Mesenteric fat pad (tissue), 1 donor: ENCODE results near the gene SNX32. TPM values are rescaled to one million over a fixed set of nuclear protein-coding genes. Genes with fewer than 3 reads are reported as not detected.

Experiments used
- DNase-seq: peaks from one replicate; pipeline ENCODE4 v3.0.0-alpha.2; 2020; ENCODE audit warnings: low spot score
- total RNA-seq: library from RNA; stranded (reverse); fragmentation: NEBNext Ultra II Directional; extraction: Animal tissue kit (Norgen Biotek cat#: 25700); gene quantifications from one replicate; pipeline ENCODE4 v1.2.1, GENCODE V29; 2021
- donor health status: DM: yes; HTN: yes; CAD: no.

The SNX32 gene
- total RNA-seq, 1 donor from 2014 or later: not detected

- DNase-seq: no peak
These were observed 31.9 kb downstream of the SNX32 start for GRCh38 chr11:65865550-65866172.

GRCh38 chr11:65866509-65867283 is 32.9 kb downstream of the SNX32 start:
- DNase-seq: no peak

- DNase-seq: no peak
These were observed 33.7 kb downstream of the SNX32 start for GRCh38 chr11:65867284-65868071.

- no peak for DNase-seq
These were observed 34.4 kb downstream of the SNX32 start for GRCh38 chr11:65868076-65868667.

GRCh38 chr11:65868907-65869306 is 35.1 kb downstream of the SNX32 start:
- DNase-seq: no peak

GRCh38 chr11:65869643-65870306 is 36.0 kb downstream of the SNX32 start:
- DNase-seq: no peak

GRCh38 chr11:65870307-65870658 is 36.5 kb downstream of the SNX32 start:
- no peak for DNase-seq

- no peak for DNase-seq
These were observed 37.2 kb downstream of the SNX32 start for GRCh38 chr11:65870706-65871681.

- DNase-seq: no peak
These were observed 38.2 kb downstream of the SNX32 start for GRCh38 chr11:65871811-65872548.

- no peak for DNase-seq
These were observed 39.0 kb downstream of the SNX32 start, which contains the start of gene EFEMP2 for GRCh38 chr11:65872586-65873317. Gene EFEMP2 (minus strand): TSS chr11:65872800. CDS start chr11:65872354, 446 bp downstream.

GRCh38 chr11:65873318-65874156 is 39.8 kb downstream of the SNX32 start:
- peak; percentile 98 for DNase-seq

- no peak for DNase-seq
These were observed 45.9 kb downstream of the SNX32 start, which contains the start of gene CTSW for GRCh38 chr11:65879617-65880016. Gene CTSW (plus strand): TSS chr11:65879837. CDS start chr11:65879855, 18 bp downstream.

- DNase-seq: no peak
These were observed 46.3 kb downstream of the SNX32 start for GRCh38 chr11:65880027-65880426.

- no peak for DNase-seq
These were observed 47.2 kb downstream of the SNX32 start for GRCh38 chr11:65880844-65881421.

GRCh38 chr11:65882120-65883057 is 48.6 kb downstream of the SNX32 start:
- DNase-seq: no peak
